Tibial artery (tissue), 4 donors: ENCODE data around the gene ZNF804B.

Experiments
- DNase-seq, 2 donors: peaks; one replicate each; pipeline ENCODE4 v3.0.0-alpha.2; 2019
- H3K27ac ChIP-seq, 2 donors: fragments of 200-600 bp; sonication (generic) in 1 of 2; 1 replicate in 1 of 2; 2 replicates in 1 of 2; pipeline ENCODE4 v1.5.1; 2018 to 2019; ENCODE audit warnings: mild to moderate bottlenecking in 1 of 2
- H3K27me3 ChIP-seq, 2 donors: fragments of 200-600 bp; sonication (generic) in 1 of 2; one replicate each; pipeline versions ENCODE4 v1.5.1 to v1.6.0; 2016 to 2019
- H3K36me3 ChIP-seq, 3 donors: fragments of 200-600 bp; sonication (generic) in 2 of 3; one replicate each; pipeline ENCODE4 v1.5.1; 2016 to 2019; ENCODE audit warnings: mild to moderate bottlenecking in 2 of 3
- H3K4me1 ChIP-seq, 4 donors: fragments of 200-600 bp; sonication (generic) in 2 of 4; 1 replicate in 3 of 4; 2 replicates in 1 of 4; pipeline ENCODE4 v1.5.1; 2016 to 2019
- H3K4me3 ChIP-seq, 2 donors: fragments of 200-600 bp; sonication (generic) in 1 of 2; 1 replicate in 1 of 2; 2 replicates in 1 of 2; pipeline ENCODE4 v1.5.1; 2018 to 2019; ENCODE audit warnings: mild to moderate bottlenecking in 2 of 2
- H3K9me3 ChIP-seq, 3 donors: fragments of 200-600 bp; sonication (generic) in 1 of 3; one replicate each; pipeline ENCODE4 v1.5.1; 2016 to 2019
- intact Hi-C: fragments of 100-400 bp; cut with DNase I; formaldehyde crosslinking; loops from one replicate; pipeline ENCODE4 v1.15.0; 2023; ENCODE audit warnings: low total_unique reads
- TF ChIP-seq, protein P1 (sequence below), 2 experiments: fragments of 200-600 bp in 1 of 2; fragments of 450-650 bp in 1 of 2; IDR thresholded peaks; one replicate each; pipeline ENCODE4 v1.5.1; 2017 to 2019; ENCODE audit warnings: antibody characterized with exemption in 2 of 2, mild to moderate bottlenecking in 1 of 2, moderate library complexity in 1 of 2

Gene ZNF804B

DNA sequence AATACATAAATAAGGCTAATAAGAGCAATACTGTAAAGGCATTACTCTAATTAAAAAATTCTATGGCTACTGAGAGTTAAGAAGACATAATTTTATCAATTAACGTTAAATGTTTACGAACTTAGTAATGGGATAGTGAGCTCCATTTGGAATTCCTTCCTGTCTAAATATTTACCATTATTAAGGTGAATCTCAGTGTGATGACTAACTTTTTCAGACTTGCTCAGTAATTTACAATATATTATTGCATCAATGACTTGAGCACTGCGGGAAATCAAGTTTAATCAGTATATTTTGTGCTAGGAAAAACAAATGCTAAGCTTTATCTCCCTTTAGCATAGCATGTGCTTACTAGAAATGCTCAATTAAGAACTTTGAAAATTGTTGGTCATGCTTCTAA lies 318.5 kb downstream of the ZNF804B start:
- Histone ChIP-seq H3K4me1 (no peaks in the 10 kb centered on the region), H3K4me3 (no peak overlapping the region), H3K27me3 (no peaks in the 10 kb centered on the region), H3K36me3 (no peaks in the 10 kb centered on the region), H3K9me3 (no peaks in the 10 kb centered on the region), H3K27ac (no peak overlapping the region)
- no peak for DNase-seq
- TF ChIP-seq, protein P1, sequence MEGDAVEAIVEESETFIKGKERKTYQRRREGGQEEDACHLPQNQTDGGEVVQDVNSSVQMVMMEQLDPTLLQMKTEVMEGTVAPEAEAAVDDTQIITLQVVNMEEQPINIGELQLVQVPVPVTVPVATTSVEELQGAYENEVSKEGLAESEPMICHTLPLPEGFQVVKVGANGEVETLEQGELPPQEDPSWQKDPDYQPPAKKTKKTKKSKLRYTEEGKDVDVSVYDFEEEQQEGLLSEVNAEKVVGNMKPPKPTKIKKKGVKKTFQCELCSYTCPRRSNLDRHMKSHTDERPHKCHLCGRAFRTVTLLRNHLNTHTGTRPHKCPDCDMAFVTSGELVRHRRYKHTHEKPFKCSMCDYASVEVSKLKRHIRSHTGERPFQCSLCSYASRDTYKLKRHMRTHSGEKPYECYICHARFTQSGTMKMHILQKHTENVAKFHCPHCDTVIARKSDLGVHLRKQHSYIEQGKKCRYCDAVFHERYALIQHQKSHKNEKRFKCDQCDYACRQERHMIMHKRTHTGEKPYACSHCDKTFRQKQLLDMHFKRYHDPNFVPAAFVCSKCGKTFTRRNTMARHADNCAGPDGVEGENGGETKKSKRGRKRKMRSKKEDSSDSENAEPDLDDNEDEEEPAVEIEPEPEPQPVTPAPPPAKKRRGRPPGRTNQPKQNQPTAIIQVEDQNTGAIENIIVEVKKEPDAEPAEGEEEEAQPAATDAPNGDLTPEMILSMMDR (IDR thresholded peaks at IDR 0.05): no peak
- intact Hi-C loops: no loop called here

DNA sequence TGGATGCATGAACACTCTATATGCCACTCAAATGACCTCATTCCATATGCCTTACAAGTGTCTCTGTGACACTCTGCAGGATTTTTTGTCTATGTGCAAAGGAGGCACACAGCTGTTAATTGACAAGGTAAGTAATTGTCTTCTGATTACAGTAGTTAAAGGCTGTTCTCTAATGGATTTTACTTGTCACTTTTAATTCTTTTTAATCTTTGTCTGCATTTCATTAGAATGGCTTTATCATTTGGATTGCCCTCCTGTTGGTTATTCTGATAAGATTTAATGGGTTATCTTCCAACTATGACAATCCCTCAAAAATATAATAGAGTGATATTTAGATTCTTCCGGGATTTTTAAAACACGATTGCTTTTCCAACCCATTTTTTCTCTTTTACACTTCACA lies 326.1 kb downstream of the ZNF804B start:
- TF ChIP-seq, protein P1 (IDR thresholded peaks at IDR 0.05): no peak
- Histone ChIP-seq H3K4me1 (no peaks in the 10 kb centered on the region), H3K36me3 (no peaks in the 10 kb centered on the region), H3K27ac (no peak overlapping the region), H3K9me3 (no peaks in the 10 kb centered on the region), H3K4me3 (no peak overlapping the region), H3K27me3 (no peaks in the 10 kb centered on the region)
- DNase-seq: no peak
- intact Hi-C loops: no loop called here

DNA sequence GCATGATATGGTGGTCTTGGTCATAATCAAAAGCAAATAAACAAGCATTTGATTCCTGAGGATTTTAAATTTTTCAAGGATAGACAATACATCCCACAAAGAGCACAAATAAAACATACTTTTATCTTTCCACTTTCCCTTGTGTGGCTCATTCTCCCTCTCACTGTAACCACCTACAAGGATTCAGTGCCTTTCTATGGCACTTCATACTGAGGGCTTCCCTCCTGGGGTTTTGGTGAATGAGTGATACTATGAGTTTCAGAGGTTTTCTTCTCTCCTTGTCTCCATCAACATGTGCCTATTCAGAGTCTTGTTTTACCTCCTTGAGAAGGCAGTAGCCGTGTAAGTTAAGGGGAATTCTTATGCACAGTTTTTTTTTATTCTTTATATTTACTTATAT lies 332.1 kb downstream of the ZNF804B start:
- no peak overlapping the region for H3K27ac ChIP-seq
- H3K4me1 ChIP-seq: no peaks in the 10 kb centered on the region
- intact Hi-C loops: no loop called here
- no peak overlapping the region for H3K4me3 ChIP-seq
- no peaks in the 10 kb centered on the region for H3K9me3 ChIP-seq
- H3K36me3 ChIP-seq: no peaks in the 10 kb centered on the region
- TF ChIP-seq, protein P1 (IDR thresholded peaks at IDR 0.05): no peak
- DNase-seq: no peak
- no peaks in the 10 kb centered on the region for H3K27me3 ChIP-seq

DNA sequence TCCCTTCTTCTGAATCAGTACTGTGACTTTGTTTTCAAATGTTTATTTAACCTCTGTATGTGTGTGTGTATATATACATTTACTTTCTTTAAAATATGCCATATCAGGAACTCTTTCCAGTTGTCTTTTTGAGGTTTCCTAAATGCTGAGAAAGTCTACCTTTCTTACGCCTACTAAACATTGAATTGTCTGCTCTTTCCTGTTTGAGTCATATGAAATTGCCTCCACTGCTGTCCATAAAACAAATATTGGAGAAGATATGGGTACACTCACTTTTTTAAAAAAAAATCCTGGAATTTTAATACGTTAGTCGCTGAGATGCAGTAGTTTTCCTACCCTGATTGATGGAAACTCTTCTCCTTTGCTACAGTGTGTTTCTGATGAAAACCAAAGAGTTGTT lies 334.8 kb downstream of the ZNF804B start:
- Histone ChIP-seq H3K36me3 (no peaks in the 10 kb centered on the region), H3K27ac (no peak overlapping the region), H3K9me3 (no peaks in the 10 kb centered on the region), H3K4me1 (no peaks in the 10 kb centered on the region), H3K27me3 (no peaks in the 10 kb centered on the region), H3K4me3 (no peak overlapping the region)
- DNase-seq: no peak
- intact Hi-C loops: no loop called here
- TF ChIP-seq, protein P1 (IDR thresholded peaks at IDR 0.05): no peak

DNA sequence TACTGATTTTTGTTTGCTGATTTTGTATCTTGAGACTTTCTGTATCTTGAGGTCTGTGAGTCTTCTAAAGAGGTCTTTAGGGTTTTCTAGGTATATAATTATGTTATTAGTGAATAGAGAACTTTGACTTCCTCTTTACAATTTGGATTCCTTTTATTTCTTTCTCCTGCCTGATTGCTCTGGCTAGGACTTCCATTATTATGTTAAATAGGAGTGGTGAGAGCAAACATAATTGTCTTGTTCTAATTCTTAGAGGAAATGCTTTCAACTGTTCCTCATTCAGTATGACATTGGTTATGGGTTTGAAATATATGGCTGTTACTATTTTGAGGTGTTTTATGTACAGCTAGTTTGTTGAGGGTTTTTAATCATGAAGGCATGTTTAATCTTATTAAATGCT lies 344.1 kb downstream of the ZNF804B start:
- H3K4me3 ChIP-seq: no peak overlapping the region
- H3K27ac ChIP-seq: no peak overlapping the region
- no peaks in the 10 kb centered on the region for H3K4me1 ChIP-seq
- intact Hi-C loops: no loop called here
- H3K9me3 ChIP-seq: no peaks in the 10 kb centered on the region
- no peaks in the 10 kb centered on the region for H3K27me3 ChIP-seq
- no peaks in the 10 kb centered on the region for H3K36me3 ChIP-seq
- TF ChIP-seq, protein P1 (IDR thresholded peaks at IDR 0.05): no peak
- DNase-seq: no peak
